Thyroid gland (tissue), 4 donors: ENCODE measurements around the gene JADE1. TPM values are rescaled to one million over a fixed set of nuclear protein-coding genes. Genes with fewer than 3 reads are reported as not detected.

Experiments
- DNase-seq, 2 donors: peaks; one replicate each; pipeline ENCODE4 v3.0.0-alpha.2; 2019
- H3K27ac ChIP-seq, 3 donors: fragments of 200-600 bp; sonication (generic); 1 replicate in 2 of 3; 2 replicates in 1 of 3; pipeline ENCODE4 v1.5.1; 2016 to 2019; ENCODE audit warnings: mild to moderate bottlenecking in 1 of 3, moderate library complexity in 1 of 3
- H3K27me3 ChIP-seq: fragments of 200-600 bp; sonication (generic); one replicate; pipeline ENCODE4 v1.5.1; 2019
- H3K36me3 ChIP-seq, 2 donors: fragments of 200-600 bp; sonication (generic); one replicate each; pipeline ENCODE4 v1.5.1; 2016 to 2019
- H3K4me1 ChIP-seq, 2 donors: fragments of 200-600 bp; sonication (generic); one replicate each; pipeline ENCODE4 v1.5.1; 2017 to 2019
- H3K4me3 ChIP-seq, 3 donors: fragments of 200-600 bp; sonication (generic); replicated peaks in 1 of 3; 1 replicate in 2 of 3; 2 replicates in 1 of 3; pipeline ENCODE4 v1.5.1; 2016; ENCODE audit warnings: mild to moderate bottlenecking in 1 of 3
- H3K9me3 ChIP-seq: fragments of 200-600 bp; sonication (generic); one replicate; pipeline ENCODE4 v1.5.1; 2017
- POLR2A ChIP-seq, 2 donors: fragments of 450-650 bp; IDR thresholded peaks; one replicate each; pipeline ENCODE4 v1.6.1; 2017; ENCODE audit warnings: antibody characterized with exemption in 2 of 2, mild to moderate bottlenecking in 2 of 2, moderate library complexity in 1 of 2
- WGBS, 2 donors: methylation state at CpG; one replicate each; pipeline ENCODE4 v1.1.5; 2017; 5-methylcytosine and 5-hydroxymethylcytosine counted together
- intact Hi-C: fragments of 100-400 bp; cut with DNase I; formaldehyde crosslinking; loops from one replicate; pipeline ENCODE4 v1.15.1; 2023
- total RNA-seq, 4 donors: library from RNA; depleted of rRNA; stranded (reverse); fragments of >200 nt; gene quantifications; one replicate each; pipeline ENCODE4 v1.2.3, GENCODE V29; 2016
- TF ChIP-seq, protein P1 (sequence below), 6 experiments: fragments of 200-600 bp in 3 of 6; fragments of 450-650 bp in 3 of 6; sonication (generic) in 3 of 6; IDR thresholded peaks; one replicate each; pipeline ENCODE4 v1.5.1; 2016 to 2019; ENCODE audit warnings: antibody characterized with exemption in 6 of 6, mild to moderate bottlenecking in 2 of 6, inconsistent platforms in 1 of 6, moderate library complexity in 1 of 6

JADE1 gene
- total RNA-seq, 4 donors from 2014 or later: 63.5 to 102 (median 74.4) TPM

GRCh38 chr4:128908735-128909134 is 99.2 kb downstream of the JADE1 start:
- H3K4me1 ChIP-seq: no peaks in the 10 kb centered on the region
- TF ChIP-seq POLR2A (IDR thresholded peaks at IDR 0.05): no peak
- TF ChIP-seq, protein P1, sequence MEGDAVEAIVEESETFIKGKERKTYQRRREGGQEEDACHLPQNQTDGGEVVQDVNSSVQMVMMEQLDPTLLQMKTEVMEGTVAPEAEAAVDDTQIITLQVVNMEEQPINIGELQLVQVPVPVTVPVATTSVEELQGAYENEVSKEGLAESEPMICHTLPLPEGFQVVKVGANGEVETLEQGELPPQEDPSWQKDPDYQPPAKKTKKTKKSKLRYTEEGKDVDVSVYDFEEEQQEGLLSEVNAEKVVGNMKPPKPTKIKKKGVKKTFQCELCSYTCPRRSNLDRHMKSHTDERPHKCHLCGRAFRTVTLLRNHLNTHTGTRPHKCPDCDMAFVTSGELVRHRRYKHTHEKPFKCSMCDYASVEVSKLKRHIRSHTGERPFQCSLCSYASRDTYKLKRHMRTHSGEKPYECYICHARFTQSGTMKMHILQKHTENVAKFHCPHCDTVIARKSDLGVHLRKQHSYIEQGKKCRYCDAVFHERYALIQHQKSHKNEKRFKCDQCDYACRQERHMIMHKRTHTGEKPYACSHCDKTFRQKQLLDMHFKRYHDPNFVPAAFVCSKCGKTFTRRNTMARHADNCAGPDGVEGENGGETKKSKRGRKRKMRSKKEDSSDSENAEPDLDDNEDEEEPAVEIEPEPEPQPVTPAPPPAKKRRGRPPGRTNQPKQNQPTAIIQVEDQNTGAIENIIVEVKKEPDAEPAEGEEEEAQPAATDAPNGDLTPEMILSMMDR (IDR thresholded peaks at IDR 0.05): no peak
- no peaks in the 10 kb centered on the region for H3K36me3 ChIP-seq
- H3K27me3 ChIP-seq: no peaks in the 10 kb centered on the region
- H3K9me3 ChIP-seq: no peaks in the 10 kb centered on the region
- intact Hi-C loops: no loop called here
- no peak overlapping the region for H3K27ac ChIP-seq
- no peak overlapping the region for H3K4me3 ChIP-seq
- 81 to 86% methylated on average over 5 of the region's 5 CpGs for WGBS, 2 donors
- DNase-seq: no peak

DNA sequence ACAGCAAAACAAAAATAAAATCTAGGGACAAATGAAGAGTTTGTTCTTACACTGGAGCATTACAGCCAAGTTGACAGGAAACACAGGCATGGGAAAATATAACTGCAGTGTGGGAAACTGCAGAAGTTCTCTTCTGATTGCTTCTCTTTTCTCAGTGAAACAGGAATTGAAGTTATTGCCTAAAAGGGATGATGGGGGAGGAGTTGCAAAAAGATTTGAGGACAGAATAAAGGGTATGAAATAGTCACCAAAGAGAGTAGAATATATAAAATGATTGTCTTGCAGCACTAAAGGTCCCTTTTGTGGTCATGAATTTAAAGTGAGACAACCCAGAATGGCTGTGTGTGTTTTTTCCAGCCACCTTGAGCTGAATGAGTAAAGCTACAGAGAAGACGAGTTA is 103.7 kb downstream of the JADE1 start:
- DNase-seq: no peak
- H3K27ac ChIP-seq: no peak overlapping the region
- H3K36me3 ChIP-seq: no peaks in the 10 kb centered on the region
- H3K4me3 ChIP-seq: no peak overlapping the region
- WGBS, 2 donors: 71 to 75% methylated on average over 1 of the region's 1 CpG
- no peaks in the 10 kb centered on the region for H3K4me1 ChIP-seq
- no peaks in the 10 kb centered on the region for H3K9me3 ChIP-seq
- intact Hi-C loops: no loop called here
- H3K27me3 ChIP-seq: no peaks in the 10 kb centered on the region
- TF ChIP-seq, protein P1 (IDR thresholded peaks at IDR 0.05): no peak
- no peak for TF ChIP-seq POLR2A (IDR thresholded peaks at IDR 0.05)

GRCh38 chr4:128915544-128915943 is 106.0 kb downstream of the JADE1 start:
- no peaks in the 10 kb centered on the region for H3K27me3 ChIP-seq
- intact Hi-C loops: no loop called here
- no peak overlapping the region for H3K4me3 ChIP-seq
- H3K4me1 ChIP-seq: no peaks in the 10 kb centered on the region
- no peak for DNase-seq
- H3K36me3 ChIP-seq: no peaks in the 10 kb centered on the region
- no peaks in the 10 kb centered on the region for H3K9me3 ChIP-seq
- TF ChIP-seq POLR2A (IDR thresholded peaks at IDR 0.05): no peak
- TF ChIP-seq, protein P1 (IDR thresholded peaks at IDR 0.05): no peak
- H3K27ac ChIP-seq: no peak overlapping the region

DNA sequence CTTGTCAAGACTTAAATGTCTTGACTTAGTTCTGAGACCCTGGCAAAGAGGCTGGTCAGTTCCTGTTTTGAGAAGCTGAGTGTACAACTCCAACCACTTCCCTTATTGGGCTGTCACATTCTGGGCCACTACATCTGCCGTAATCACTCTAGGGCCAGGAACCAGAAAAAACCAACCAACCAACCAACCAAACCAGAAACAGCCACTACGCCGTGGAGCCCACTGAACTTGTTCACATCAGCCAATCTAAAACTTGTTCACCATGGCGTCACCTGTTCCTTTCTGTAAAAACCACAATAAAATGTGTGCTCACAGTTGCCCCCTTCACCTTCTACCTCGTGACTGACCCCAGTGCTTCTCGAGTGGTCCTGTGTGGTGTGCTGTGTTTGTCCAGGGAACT is 107.3 kb downstream of the JADE1 start:
- H3K4me3 ChIP-seq: no peak overlapping the region
- peak in 1 of 2 donors; percentile 3 for DNase-seq
- H3K9me3 ChIP-seq: no peaks in the 10 kb centered on the region
- intact Hi-C loops: no loop called here
- H3K4me1 ChIP-seq: no peaks in the 10 kb centered on the region
- H3K27me3 ChIP-seq: no peaks in the 10 kb centered on the region
- WGBS, 2 donors: 86 to 92% methylated on average over 6 of the region's 6 CpGs
- H3K36me3 ChIP-seq: no peaks in the 10 kb centered on the region
- no peak overlapping the region for H3K27ac ChIP-seq
- no peak for TF ChIP-seq POLR2A (IDR thresholded peaks at IDR 0.05)
- TF ChIP-seq, protein P1 (IDR thresholded peaks at IDR 0.05): no peak

GRCh38 chr4:128917781-128918180 is 108.3 kb downstream of the JADE1 start:
- TF ChIP-seq POLR2A (IDR thresholded peaks at IDR 0.05): no peak
- TF ChIP-seq, protein P1 (IDR thresholded peaks at IDR 0.05): no peak
- H3K27ac ChIP-seq: no peak overlapping the region
- no peaks in the 10 kb centered on the region for H3K9me3 ChIP-seq
- H3K27me3 ChIP-seq: no peaks in the 10 kb centered on the region
- H3K4me3 ChIP-seq: no peak overlapping the region
- no peaks in the 10 kb centered on the region for H3K4me1 ChIP-seq
- DNase-seq: no peak
- WGBS, 2 donors: 68 to 82% methylated on average over 2 of the region's 2 CpGs
- intact Hi-C loops: no loop called here
- H3K36me3 ChIP-seq: no peaks in the 10 kb centered on the region
